Smooth muscle cell of the brain vasculature (primary cell): ENCODE data around the gene ZNF638.

Experiments
- DNase-seq: peaks from one replicate; pipeline ENCODE4 v3.0.0-alpha.2; 2012; ENCODE audit warnings: low read depth, low spot score

The ZNF638 gene

DNA sequence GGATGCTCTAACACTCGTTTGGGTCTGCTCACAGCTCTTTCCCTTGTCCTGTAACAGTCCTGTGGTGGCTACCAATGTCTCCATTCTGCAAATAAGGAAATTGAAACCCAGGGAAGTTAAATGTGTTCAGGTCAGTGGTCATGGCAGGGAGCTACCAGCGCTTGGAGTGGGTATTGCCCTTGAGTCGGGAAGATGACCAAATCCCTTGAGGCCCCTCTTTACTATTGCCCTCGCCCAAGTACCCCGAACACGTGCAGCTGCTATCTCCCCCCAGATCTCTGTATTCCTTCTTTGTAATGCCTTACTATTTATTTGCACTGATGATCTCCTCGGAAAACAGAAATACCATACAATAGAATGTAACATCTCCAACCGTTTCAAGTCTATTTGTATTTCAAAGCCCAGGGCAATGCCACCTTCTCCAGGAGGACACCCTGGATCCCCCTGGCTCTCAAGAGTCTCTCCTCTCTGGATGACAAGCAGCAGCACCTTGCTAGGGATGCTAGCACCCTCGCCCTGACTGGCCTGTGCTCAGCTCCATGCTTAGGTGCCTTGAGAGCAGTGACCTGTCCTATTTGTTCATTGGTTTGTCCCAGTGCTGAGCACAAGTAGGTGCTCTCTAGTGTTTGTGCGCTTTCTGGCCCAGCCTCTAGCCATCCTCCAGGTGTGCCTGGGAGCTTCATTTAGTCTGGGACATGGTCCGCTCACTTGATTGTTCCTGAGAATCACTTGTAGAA, 136.9 kb downstream of the ZNF638 start:
- no peak for DNase-seq

- no peak for DNase-seq
Measured at GRCh38 chr2:71469403-71470398, 138.1 kb downstream of the ZNF638 start.

- DNase-seq, result no peak
Measured at GRCh38 chr2:71471276-71471675, 139.7 kb downstream of the ZNF638 start.

DNA sequence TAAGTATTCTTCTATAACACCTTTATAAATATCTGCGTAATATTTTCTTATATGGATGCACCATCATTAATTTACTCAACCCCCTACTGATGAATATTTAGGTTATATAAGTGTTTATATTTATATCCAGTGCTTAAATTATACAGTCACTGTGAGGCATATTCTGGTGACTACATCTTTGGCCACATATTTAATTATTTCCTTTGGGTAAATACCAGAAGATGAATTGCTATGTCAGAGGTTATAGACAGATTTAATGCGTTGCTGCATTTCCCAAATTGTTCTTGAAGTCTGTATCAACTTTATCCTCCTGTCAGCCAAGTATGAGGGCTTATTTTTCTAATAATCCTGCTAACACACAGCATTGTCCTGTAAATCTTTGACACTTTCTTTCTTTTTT, 140.4 kb downstream of the ZNF638 start:
- no peak for DNase-seq

- DNase-seq, result no peak
Measured at GRCh38 chr2:71473346-71474031, 141.9 kb downstream of the ZNF638 start.

- DNase-seq, result no peak
Measured at GRCh38 chr2:71474116-71474743, 142.6 kb downstream of the ZNF638 start.

GRCh38 chr2:71474744-71475397, 143.3 kb downstream of the ZNF638 start:
- no peak for DNase-seq

DNA sequence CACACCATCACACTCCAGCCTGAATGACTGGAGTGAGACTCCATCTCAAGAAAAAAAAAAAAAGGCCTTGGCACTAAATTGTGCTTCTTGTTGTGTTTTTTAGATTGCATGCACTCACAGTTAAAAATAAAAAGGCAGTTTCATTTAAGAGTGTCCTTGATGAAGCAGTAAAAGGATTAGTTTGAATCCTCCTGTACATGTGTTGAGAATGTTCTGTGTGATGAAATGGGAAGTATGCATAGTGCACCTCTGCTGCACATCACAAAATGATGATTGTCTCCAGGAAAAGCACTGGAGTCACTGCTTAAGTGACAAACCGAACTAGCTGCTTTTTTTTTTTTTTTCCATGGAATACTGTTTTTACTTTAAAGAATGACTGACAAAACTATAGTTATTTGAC, 144.9 kb downstream of the ZNF638 start:
- no peak for DNase-seq

GRCh38 chr2:71477231-71477691, 145.7 kb downstream of the ZNF638 start:
- DNase-seq, result no peak

GRCh38 chr2:71478806-71479205, 147.2 kb downstream of the ZNF638 start:
- DNase-seq, result no peak

GRCh38 chr2:71479261-71479660, 147.7 kb downstream of the ZNF638 start:
- no peak for DNase-seq

DNA sequence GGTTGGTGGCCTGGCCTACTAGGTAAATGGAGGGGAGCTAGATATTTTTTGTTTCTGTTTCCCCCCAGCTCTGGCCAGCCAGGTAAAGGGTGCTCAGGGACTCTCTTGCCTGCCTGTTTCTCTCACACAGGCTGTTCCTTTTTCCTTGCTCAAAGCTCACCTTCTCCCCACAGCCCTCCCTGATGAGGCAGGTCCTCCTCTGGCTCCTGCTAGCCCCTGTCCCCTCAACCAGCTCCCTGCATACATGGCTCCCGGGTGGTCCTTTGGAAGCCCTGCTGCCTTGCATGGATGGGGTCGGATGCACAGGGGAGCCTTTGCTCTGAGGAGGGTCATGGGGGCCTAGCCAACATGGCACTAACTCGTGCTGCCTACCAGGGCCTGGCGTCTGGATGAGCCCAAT, 149.5 kb downstream of the ZNF638 start:
- no peak for DNase-seq

DNA sequence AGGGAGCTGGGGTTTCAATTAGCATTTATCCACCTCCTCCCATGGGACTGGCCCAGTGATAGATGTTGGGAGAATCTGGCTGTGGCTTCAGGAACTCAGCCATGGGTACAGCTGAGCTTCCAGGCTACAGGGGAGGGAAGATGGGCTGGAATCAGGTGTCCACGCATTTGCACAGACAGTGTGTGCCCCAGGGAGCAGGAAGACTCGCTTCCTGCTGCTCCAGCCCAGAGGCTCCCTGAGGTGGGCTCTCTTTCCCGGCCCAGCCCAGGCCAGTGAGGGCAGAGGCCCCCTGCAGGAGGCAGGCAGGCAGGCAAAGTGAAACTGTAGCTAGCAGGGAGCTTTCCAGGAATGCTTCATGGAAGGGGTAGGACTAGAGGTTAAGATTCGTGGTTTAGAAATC, 150.5 kb downstream of the ZNF638 start:
- DNase-seq, result no peak

DNA sequence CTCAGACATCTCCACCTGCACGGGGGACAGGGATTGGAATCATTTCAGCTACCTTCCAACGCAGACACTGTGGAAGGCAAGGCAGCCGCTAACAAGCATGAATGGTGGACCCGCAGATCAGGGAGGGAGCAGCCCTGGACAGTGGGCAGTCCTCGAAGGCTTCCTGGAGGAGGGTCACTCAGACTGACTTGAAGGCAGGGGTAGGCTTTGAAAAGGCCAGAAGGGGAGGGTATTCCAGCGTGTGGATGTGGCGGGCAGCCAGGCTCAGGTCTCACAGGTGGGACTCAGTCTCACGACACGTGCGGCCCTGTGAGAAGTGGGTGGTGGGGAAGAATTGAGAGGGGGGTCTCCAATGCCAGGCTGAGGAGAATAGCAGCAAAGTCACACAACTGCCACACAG, 151.7 kb downstream of the ZNF638 start:
- DNase-seq, result no peak

GRCh38 chr2:71484354-71484753, 152.8 kb downstream of the ZNF638 start:
- no peak for DNase-seq
